NCI-H446 treated with DMSO at 0.1 percent for 48 hours (cell line): ENCODE results near the gene SPRR2E.
"Not testable (repeated sequence)": the region's sequence is repeated elsewhere in the genome, so short reads cannot be mapped to it uniquely, and the experiment has no call there.

Experiments
- DNase-seq: peaks from one replicate; lab custom pipeline; 2025; lab: John Stamatoyannopoulos, UW

Gene SPRR2E

GRCh38 chr1:153094426-153094825, at the start of gene SPRR2E:
Gene SPRR2E, minus strand, starts transcription at chr1:153094526. Its CDS starts 775 bp downstream, at chr1:153093751.
- DNase-seq: no peak

GRCh38 chr1:153141377-153141776, 47.1 kb upstream of the SPRR2E start:
- DNase-seq: no peak

GRCh38 chr1:153140484-153140883, 46.2 kb upstream of the SPRR2E start:
- DNase-seq: no peak

GRCh38 chr1:153133743-153134142, 39.4 kb upstream of the SPRR2E start:
- no peak for DNase-seq

- DNase-seq: no peak
Measured at GRCh38 chr1:153133267-153133666, 38.9 kb upstream of the SPRR2E start.

- DNase-seq: not testable (repeated sequence)
Measured at GRCh38 chr1:153128688-153129087, 34.4 kb upstream of the SPRR2E start.

- DNase-seq: no peak
Measured at GRCh38 chr1:153127296-153127695, 33.0 kb upstream of the SPRR2E start.

GRCh38 chr1:153125536-153125935, 31.2 kb upstream of the SPRR2E start:
- no peak for DNase-seq

GRCh38 chr1:153123793-153124192, 29.5 kb upstream of the SPRR2E start:
- DNase-seq: not testable (repeated sequence)

- DNase-seq: no peak
Measured at GRCh38 chr1:153122831-153123421, 28.6 kb upstream of the SPRR2E start.

- DNase-seq: no peak
Measured at GRCh38 chr1:153120945-153121344, 26.6 kb upstream of the SPRR2E start.

- DNase-seq: no peak
Measured at GRCh38 chr1:153119491-153119971, 25.2 kb upstream of the SPRR2E start.

- not testable (repeated sequence) for DNase-seq
Measured at GRCh38 chr1:153115264-153115663, 20.9 kb upstream of the SPRR2E start.

GRCh38 chr1:153113416-153113815, 19.1 kb upstream of the SPRR2E start, which contains the start of gene SPRR2F:
Gene SPRR2F, minus strand, starts transcription at chr1:153113516. Its CDS starts 783 bp downstream, at chr1:153112733.
- DNase-seq: no peak

- DNase-seq: not testable (repeated sequence)
Measured at GRCh38 chr1:153112454-153112853, 18.1 kb upstream of the SPRR2E start.

GRCh38 chr1:153100245-153100644, 5.9 kb upstream of the SPRR2E start:
- DNase-seq: no peak

GRCh38 chr1:153099461-153100045, 5.2 kb upstream of the SPRR2E start:
- no peak for DNase-seq

- no peak for DNase-seq
Measured at GRCh38 chr1:153095764-153096163, 1.4 kb upstream of the SPRR2E start.

GRCh38 chr1:153087652-153088051, 6.7 kb downstream of the SPRR2E start:
- no peak for DNase-seq

GRCh38 chr1:153081736-153082135, 12.6 kb downstream of the SPRR2E start:
- DNase-seq: no peak

- no peak for DNase-seq
Measured at GRCh38 chr1:153072806-153073726, 21.3 kb downstream of the SPRR2E start.

GRCh38 chr1:153071511-153071910, 22.8 kb downstream of the SPRR2E start, which contains the start of gene SPRR2B:
Gene SPRR2B, minus strand, starts transcription at chr1:153071611. Its CDS starts 772 bp downstream, at chr1:153070839.
- no peak for DNase-seq
